Panc1 (cell line): ENCODE results near the gene ZGRF1. TPM values are rescaled to one million over a fixed set of nuclear protein-coding genes. Genes with fewer than 3 reads are reported as not detected.
"Not testable (repeated sequence)": the region's sequence is repeated elsewhere in the genome, so short reads cannot be mapped to it uniquely, and the experiment has no call there.

Source experiments
- ATAC-seq: fragments of 200-7000 bp; cut with Tn5 transposase; 2 replicates; pipeline ENCODE4 v1.9.1; 2020; ENCODE audit warnings: mild to moderate bottlenecking, moderate library complexity
- BruUV-seq: library from RNA; stranded (reverse); fragments of 400-500 nt; replicated peaks from 2 replicates; lab custom pipeline; 2021; lab: Mats Ljungman, UMichigan
- CTCF ChIA-PET: fragments of 300-600 bp; sonication (Branson Sonifier 250); formaldehyde crosslinking; loops from one replicate; lab custom pipeline; 2022; ENCODE audit warnings: antibody characterized with exemption; lab: Charles Lee
- POLR2A ChIA-PET: fragments of 300-600 bp; sonication (Branson Sonifier 250); formaldehyde crosslinking; loops from one replicate; lab custom pipeline; 2022; ENCODE audit warnings: antibody characterized with exemption; lab: Charles Lee
- DNase-seq: peaks from one replicate; pipeline ENCODE4 v3.0.0-alpha.2; 2010; ENCODE audit warnings: low read depth, low spot score
- H3K27ac ChIP-seq: 2 replicates; pipeline ENCODE4 v1.5.1; 2011; ENCODE audit warnings: mild to moderate bottlenecking, low read length, inconsistent platforms
- H3K27me3 ChIP-seq: fragments of 200-500 bp; sonication (Bioruptor generic); 2 replicates; pipeline ENCODE4 v1.6.0; 2014; ENCODE audit warnings: low read length, inconsistent platforms; ENCODE audit not compliant: control insufficient read depth, insufficient read depth
- H3K36me3 ChIP-seq: fragments of 200-500 bp; sonication (Bioruptor generic); 2 replicates; pipeline ENCODE4 v1.5.1; 2014; ENCODE audit warnings: inconsistent platforms, mild to moderate bottlenecking, low read length, moderate library complexity; ENCODE audit not compliant: control insufficient read depth, insufficient read depth
- H3K4me1 ChIP-seq: 2 replicates; pipeline ENCODE4 v1.5.1; 2011; ENCODE audit warnings: inconsistent platforms, mild to moderate bottlenecking, low read length, moderate library complexity; ENCODE audit not compliant: control insufficient read depth, insufficient read depth
- H3K4me3 ChIP-seq, 2 experiments: 2 replicates each; pipeline ENCODE4 v1.5.1; 2011 to 2012; ENCODE audit warnings: low read depth in 2 of 2, low read length in 2 of 2, mild to moderate bottlenecking in 2 of 2, inconsistent platforms in 1 of 2, moderate library complexity in 1 of 2
- H3K9me3 ChIP-seq: fragments of 200-500 bp; sonication (Bioruptor generic); 2 replicates; pipeline ENCODE4 v1.5.1; 2014; ENCODE audit warnings: low read depth, mild to moderate bottlenecking, inconsistent platforms, low read length, moderate library complexity; ENCODE audit not compliant: control insufficient read depth, insufficient read depth
- POLR2AphosphoS5 ChIP-seq: IDR thresholded peaks from 2 replicates; pipeline ENCODE4 v1.6.1; 2012; ENCODE audit warnings: mild to moderate bottlenecking, low read depth, low read length, moderate library complexity
- SIN3A ChIP-seq: IDR thresholded peaks from 2 replicates; pipeline ENCODE4 v1.6.1; 2012; ENCODE audit warnings: low read depth, mild to moderate bottlenecking, low read length, moderate library complexity, borderline replicate concordance; ENCODE audit not compliant: insufficient read depth
- TCF7L2 ChIP-seq: IDR thresholded peaks from 2 replicates; pipeline ENCODE4 v1.6.1; 2011; ENCODE audit warnings: mild to moderate bottlenecking, low read depth, low read length, inconsistent platforms
- in situ Hi-C: cut with HindIII; loops from 2 replicates; pipeline ENCODE4 v1.10.0; 2016; ENCODE audit warnings: low sequenced_read_pairs, low pct_unique_long_range_greater_than_20kb
- intact Hi-C: fragments of 100-400 bp; cut with micrococcal nuclease; formaldehyde crosslinking; loops from one replicate; pipeline ENCODE4 v1.10.0; 2022; ENCODE audit not compliant: unreplicated experiment
- total RNA-seq: library from RNA; stranded (reverse); gene quantifications from one replicate; pipeline ENCODE4 v1.2.1, GENCODE V29; 2021; ENCODE audit not compliant: unreplicated experiment
- TF ChIP-seq, protein P1 (sequence below): fragments of 450-650 bp; IDR thresholded peaks from 2 replicates; pipeline ENCODE4 v1.5.1; 2017; ENCODE audit warnings: mild to moderate bottlenecking
- TF ChIP-seq, protein P2 (sequence below), 2 experiments: IDR thresholded peaks; 2 replicates each; pipeline ENCODE4 v1.6.1; 2011 to 2012; ENCODE audit warnings: low read depth in 2 of 2, control low read depth in 1 of 2, low read length in 1 of 2, mild to moderate bottlenecking in 1 of 2, moderate library complexity in 1 of 2; ENCODE audit not compliant: insufficient read depth in 1 of 2

ZGRF1 gene
- total RNA-seq, 1 experiment from 2014 or later, result 7.4 TPM

DNA sequence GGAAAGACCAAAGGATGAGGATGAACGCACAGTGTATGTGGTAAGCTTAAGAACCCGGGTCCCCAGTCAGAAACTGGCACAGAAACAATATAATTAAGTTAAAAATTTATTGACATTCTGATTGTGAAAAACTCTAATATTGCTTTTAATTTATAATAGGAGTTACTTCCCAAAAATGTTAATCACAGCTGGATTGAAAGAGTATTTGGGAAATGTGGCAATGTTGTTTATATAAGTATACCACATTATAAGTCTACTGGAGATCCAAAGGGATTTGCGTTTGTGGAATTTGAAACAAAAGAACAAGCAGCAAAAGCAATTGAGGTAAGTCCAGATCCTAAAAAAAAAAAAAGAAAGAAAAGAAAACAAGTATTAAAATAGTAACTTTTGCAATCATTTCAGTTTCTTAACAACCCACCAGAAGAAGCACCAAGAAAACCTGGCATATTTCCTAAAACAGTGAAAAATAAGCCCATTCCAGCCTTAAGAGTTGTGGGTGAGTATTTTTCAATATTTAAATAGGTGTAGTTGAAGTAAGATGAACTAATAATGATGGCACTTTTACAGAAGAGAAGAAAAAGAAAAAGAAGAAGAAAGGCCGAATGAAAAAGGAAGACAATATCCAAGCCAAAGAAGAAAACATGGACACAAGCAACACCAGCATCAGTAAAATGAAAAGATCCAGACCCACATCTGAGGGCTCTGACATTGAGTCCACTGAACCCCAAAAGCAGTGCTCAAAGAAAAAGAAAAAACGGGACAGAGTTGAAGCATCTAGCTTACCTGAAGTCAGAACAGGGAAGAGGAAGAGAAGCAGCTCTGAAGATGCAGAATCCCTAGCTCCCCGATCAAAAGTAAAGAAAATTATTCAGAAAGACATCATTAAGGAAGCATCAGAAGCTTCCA lies 10.2 kb upstream of the ZGRF1 start:
- DNase-seq, result no peak
- CTCF ChIA-PET, result no interaction called here
- Histone ChIP-seq H3K36me3 (peaks cover 43% of the 10 kb centered on the region), H3K27ac (no peak overlapping the region), H3K9me3 (no peaks in the 10 kb centered on the region), H3K27me3 (no peaks in the 10 kb centered on the region), H3K4me3 (no peak overlapping the region), H3K4me1 (no peaks in the 10 kb centered on the region)
- POLR2A ChIA-PET, result no interaction called here
- BruUV-seq, result TSS peak; percentile 87
- no peak for ATAC-seq
- TF ChIP-seq, protein P1, sequence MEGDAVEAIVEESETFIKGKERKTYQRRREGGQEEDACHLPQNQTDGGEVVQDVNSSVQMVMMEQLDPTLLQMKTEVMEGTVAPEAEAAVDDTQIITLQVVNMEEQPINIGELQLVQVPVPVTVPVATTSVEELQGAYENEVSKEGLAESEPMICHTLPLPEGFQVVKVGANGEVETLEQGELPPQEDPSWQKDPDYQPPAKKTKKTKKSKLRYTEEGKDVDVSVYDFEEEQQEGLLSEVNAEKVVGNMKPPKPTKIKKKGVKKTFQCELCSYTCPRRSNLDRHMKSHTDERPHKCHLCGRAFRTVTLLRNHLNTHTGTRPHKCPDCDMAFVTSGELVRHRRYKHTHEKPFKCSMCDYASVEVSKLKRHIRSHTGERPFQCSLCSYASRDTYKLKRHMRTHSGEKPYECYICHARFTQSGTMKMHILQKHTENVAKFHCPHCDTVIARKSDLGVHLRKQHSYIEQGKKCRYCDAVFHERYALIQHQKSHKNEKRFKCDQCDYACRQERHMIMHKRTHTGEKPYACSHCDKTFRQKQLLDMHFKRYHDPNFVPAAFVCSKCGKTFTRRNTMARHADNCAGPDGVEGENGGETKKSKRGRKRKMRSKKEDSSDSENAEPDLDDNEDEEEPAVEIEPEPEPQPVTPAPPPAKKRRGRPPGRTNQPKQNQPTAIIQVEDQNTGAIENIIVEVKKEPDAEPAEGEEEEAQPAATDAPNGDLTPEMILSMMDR, result no peak
- TF ChIP-seq POLR2AphosphoS5, result no peak
- intact Hi-C loops (no loop called here), in situ Hi-C loops (no loop called here)

DNA sequence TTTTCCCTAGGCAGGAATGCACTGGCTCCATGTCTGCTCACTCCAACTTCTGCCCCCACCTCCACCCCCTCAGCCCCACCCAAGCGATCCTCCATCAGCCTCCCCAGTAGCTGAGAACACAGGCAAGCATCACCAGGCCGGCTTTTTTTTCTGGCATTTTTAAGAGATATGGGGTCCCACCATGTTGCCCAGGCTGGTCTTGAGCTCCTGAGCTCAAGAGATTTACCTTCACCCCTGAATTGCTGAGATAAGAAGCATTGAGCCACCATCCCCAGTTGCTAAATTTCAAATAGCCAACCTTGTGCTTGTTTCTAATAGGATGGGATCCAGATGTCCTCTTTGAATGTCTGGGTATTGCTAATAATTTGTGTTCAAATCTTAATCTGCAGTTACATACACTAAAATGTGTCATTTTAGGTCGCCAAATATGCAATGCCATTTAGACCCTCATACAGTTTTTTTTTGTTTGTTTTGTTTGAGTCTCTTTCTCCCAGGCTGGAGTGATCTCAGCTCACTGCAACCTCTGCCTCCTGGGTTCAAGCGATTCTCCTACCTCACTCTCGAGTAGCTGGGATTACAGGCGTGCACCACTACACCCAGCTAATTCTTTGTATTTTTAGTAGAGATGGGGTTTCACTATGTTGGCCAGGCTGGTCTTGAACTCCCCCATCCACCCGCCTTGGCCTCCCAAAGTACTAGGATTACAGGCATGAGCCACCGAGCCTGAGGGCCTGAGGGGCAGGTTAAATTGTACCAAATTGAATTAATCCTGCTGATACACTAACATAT lies 9.0 kb upstream of the ZGRF1 start:
- Histone ChIP-seq H3K27me3 (no peaks in the 10 kb centered on the region), H3K27ac (no peak overlapping the region), H3K36me3 (peaks cover 38% of the 10 kb centered on the region), H3K4me3 (no peak overlapping the region), H3K4me1 (no peaks in the 10 kb centered on the region), H3K9me3 (no peaks in the 10 kb centered on the region)
- ChIA-PET CTCF (no interaction called here), POLR2A (no interaction called here)
- in situ Hi-C loops, result no loop called here
- DNase-seq, result no peak
- TF ChIP-seq TCF7L2 (no peak), SIN3A (no peak), POLR2AphosphoS5 (no peak)
- TF ChIP-seq, protein P2, sequence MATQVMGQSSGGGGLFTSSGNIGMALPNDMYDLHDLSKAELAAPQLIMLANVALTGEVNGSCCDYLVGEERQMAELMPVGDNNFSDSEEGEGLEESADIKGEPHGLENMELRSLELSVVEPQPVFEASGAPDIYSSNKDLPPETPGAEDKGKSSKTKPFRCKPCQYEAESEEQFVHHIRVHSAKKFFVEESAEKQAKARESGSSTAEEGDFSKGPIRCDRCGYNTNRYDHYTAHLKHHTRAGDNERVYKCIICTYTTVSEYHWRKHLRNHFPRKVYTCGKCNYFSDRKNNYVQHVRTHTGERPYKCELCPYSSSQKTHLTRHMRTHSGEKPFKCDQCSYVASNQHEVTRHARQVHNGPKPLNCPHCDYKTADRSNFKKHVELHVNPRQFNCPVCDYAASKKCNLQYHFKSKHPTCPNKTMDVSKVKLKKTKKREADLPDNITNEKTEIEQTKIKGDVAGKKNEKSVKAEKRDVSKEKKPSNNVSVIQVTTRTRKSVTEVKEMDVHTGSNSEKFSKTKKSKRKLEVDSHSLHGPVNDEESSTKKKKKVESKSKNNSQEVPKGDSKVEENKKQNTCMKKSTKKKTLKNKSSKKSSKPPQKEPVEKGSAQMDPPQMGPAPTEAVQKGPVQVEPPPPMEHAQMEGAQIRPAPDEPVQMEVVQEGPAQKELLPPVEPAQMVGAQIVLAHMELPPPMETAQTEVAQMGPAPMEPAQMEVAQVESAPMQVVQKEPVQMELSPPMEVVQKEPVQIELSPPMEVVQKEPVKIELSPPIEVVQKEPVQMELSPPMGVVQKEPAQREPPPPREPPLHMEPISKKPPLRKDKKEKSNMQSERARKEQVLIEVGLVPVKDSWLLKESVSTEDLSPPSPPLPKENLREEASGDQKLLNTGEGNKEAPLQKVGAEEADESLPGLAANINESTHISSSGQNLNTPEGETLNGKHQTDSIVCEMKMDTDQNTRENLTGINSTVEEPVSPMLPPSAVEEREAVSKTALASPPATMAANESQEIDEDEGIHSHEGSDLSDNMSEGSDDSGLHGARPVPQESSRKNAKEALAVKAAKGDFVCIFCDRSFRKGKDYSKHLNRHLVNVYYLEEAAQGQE (IDR thresholded peaks at IDR 0.05; ENCODE audit: insufficient read depth in 1 of 2, low read depth in 2 of 2, low read length in 1 of 2), result no peak
- TF ChIP-seq, protein P1, result no peak
- intact Hi-C loops, result no loop called here
- BruUV-seq, result no TSS peak
- no peak for ATAC-seq

DNA sequence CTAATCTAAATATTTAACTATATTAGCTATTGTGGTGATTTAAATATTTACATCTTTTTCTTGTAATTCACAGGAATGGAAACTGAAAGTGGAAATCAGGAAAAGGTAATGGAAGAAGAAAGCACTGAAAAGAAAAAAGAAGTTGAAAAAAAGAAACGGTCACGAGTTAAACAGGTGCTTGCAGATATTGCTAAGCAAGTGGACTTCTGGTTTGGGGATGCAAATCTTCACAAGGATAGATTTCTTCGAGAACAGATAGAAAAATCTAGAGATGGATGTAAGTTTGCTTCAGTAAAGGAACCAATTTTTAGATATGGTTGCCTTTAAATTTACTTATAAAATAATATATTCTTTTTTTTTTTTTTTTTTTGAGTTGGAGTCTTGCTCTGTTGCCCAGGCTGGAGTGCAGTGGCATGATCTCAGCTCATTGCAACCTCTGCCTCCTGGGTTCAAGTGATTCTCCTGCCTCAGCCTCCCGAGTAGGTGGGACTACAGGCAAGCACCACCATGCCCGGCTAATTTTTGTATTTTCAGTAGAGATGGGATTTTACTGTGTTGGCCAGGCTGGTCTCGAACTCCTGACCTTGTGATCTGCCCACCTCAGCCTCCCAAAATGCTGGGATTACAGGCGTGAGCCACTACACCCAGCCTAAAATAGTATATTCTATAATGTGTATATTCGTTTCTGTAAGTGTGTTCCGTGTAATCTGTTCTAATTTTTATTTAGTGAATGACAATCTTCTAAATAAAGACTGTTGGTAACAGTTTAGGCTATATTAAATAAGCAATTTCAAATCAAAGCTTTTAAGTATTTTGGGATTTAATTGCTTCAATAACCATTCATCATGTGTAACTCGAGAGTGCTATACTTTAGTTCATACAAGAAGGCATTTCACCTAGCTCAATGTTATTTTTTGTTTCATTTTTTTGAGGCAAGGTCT lies 8.2 kb upstream of the ZGRF1 start:
- BruUV-seq, H3K4me3 ChIP-seq, CTCF ChIA-PET, H3K9me3 ChIP-seq, ATAC-seq, H3K27ac ChIP-seq, DNase-seq, H3K27me3 ChIP-seq, intact Hi-C loops, H3K4me1 ChIP-seq, in situ Hi-C loops, POLR2A ChIA-PET: not testable (repeated sequence)
- peaks cover 31% of the 10 kb centered on the region for H3K36me3 ChIP-seq
